GM12892 (cell line): ENCODE measurements around the gene RNF40.

ENCODE experiments used
- POLR2A ChIP-seq: IDR thresholded peaks from 2 replicates; pipeline ENCODE4 v1.6.1; 2011; ENCODE audit warnings: low read depth, low read length, control low read depth
- POLR2AphosphoS5 ChIP-seq: IDR thresholded peaks from 2 replicates; pipeline ENCODE4 v1.6.1; 2011; ENCODE audit warnings: low read depth, low read length, control low read depth

- TF ChIP-seq POLR2AphosphoS5 (no peak), POLR2A (no peak; the same call in 1 of the 2 replicates)
These were observed 2.0 kb upstream of the RNF40 start for GRCh38 chr16:30760001-30760559.
